Transverse colon (tissue), 4 donors: ENCODE results near the gene MACROD1. TPM values are rescaled to one million over a fixed set of nuclear protein-coding genes. Genes with fewer than 3 reads are reported as not detected.

Source experiments
- DNase-seq: peaks from one replicate; pipeline ENCODE4 v3.0.0-alpha.2; 2019
- H3K27ac ChIP-seq, 4 donors: fragments of 200-600 bp; sonication (generic); 2 replicates each; pipeline ENCODE4 v1.5.1; 2016 to 2018; ENCODE audit warnings: inconsistent platforms in 4 of 4
- H3K27me3 ChIP-seq: fragments of 200-600 bp; sonication (generic); 2 replicates; pipeline ENCODE4 v1.5.1; 2017; ENCODE audit warnings: inconsistent platforms
- H3K36me3 ChIP-seq, 4 donors: fragments of 200-600 bp; sonication (generic); 2 replicates each; pipeline ENCODE4 v1.5.1; 2017 to 2019; ENCODE audit warnings: inconsistent platforms in 4 of 4
- H3K4me1 ChIP-seq, 4 donors: fragments of 200-600 bp; sonication (generic); 2 replicates each; pipeline ENCODE4 v1.5.1; 2017 to 2020; ENCODE audit warnings: inconsistent platforms in 4 of 4
- H3K4me3 ChIP-seq, 4 donors: fragments of 200-600 bp; sonication (generic); 1 replicate in 1 of 4; 2 replicates in 3 of 4; pipeline versions ENCODE4 v1.5.1 to v1.6.1; 2017 to 2019; ENCODE audit warnings: inconsistent platforms in 4 of 4
- H3K9me3 ChIP-seq, 2 donors: fragments of 200-600 bp; sonication (generic); 2 replicates each; pipeline ENCODE4 v1.5.1; 2017 to 2019; ENCODE audit warnings: inconsistent platforms in 2 of 2
- EP300 ChIP-seq: sonication (generic); formaldehyde crosslinking; IDR thresholded peaks from one replicate; pipeline ENCODE4 v1.6.1; 2017; ENCODE audit warnings: antibody characterized with exemption, low read depth
- POLR2A ChIP-seq: fragments of 450-650 bp; IDR thresholded peaks from one replicate; pipeline ENCODE4 v1.6.1; 2016; ENCODE audit warnings: antibody characterized with exemption, mild to moderate bottlenecking, moderate library complexity
- POLR2AphosphoS5 ChIP-seq, 3 donors: sonication (generic); formaldehyde crosslinking; IDR thresholded peaks; one replicate each; pipeline ENCODE4 v1.6.1; 2016; ENCODE audit warnings: antibody characterized with exemption in 3 of 3
- WGBS, 2 donors: methylation state at CpG; one replicate each; pipeline ENCODE4 v1.1.5; 2018; ENCODE audit warnings: low coverage in 1 of 2; 5-methylcytosine and 5-hydroxymethylcytosine counted together
- in situ Hi-C, 4 donors: fragments of 200-750 bp; cut with MboI; loops; one replicate each; pipeline versions ENCODE4 v1.15.0 to v1.15.1; 2017; ENCODE audit warnings: low sequenced_read_pairs in 3 of 4, low pct_ligation_motif_present in 1 of 4, low pct_unique_long_range_greater_than_20kb in 1 of 4
- intact Hi-C: fragments of 100-400 bp; cut with DNase I; formaldehyde crosslinking; loops from one replicate; pipeline ENCODE4 v1.15.1; 2023; ENCODE audit warnings: low total_unique reads
- total RNA-seq, 4 donors: library from RNA; depleted of rRNA; stranded (reverse); fragments of >200 nt; gene quantifications; one replicate each; pipeline ENCODE4 v1.1.0, GENCODE V29; 2016
- TF ChIP-seq, protein P1 (sequence below), 5 experiments: fragments of 200-600 bp in 3 of 5; fragments of 450-650 bp in 2 of 5; sonication (generic) in 3 of 5; IDR thresholded peaks; 1 replicate in 2 of 5; 2 replicates in 3 of 5; pipeline ENCODE4 v1.5.1; 2016 to 2017; ENCODE audit warnings: antibody characterized with exemption in 5 of 5, inconsistent platforms in 3 of 5, mild to moderate bottlenecking in 2 of 5, moderate library complexity in 1 of 5

The MACROD1 gene
- total RNA-seq, 4 donors from 2014 or later, result 42.9 to 50.7 (median 50.1) TPM

DNA sequence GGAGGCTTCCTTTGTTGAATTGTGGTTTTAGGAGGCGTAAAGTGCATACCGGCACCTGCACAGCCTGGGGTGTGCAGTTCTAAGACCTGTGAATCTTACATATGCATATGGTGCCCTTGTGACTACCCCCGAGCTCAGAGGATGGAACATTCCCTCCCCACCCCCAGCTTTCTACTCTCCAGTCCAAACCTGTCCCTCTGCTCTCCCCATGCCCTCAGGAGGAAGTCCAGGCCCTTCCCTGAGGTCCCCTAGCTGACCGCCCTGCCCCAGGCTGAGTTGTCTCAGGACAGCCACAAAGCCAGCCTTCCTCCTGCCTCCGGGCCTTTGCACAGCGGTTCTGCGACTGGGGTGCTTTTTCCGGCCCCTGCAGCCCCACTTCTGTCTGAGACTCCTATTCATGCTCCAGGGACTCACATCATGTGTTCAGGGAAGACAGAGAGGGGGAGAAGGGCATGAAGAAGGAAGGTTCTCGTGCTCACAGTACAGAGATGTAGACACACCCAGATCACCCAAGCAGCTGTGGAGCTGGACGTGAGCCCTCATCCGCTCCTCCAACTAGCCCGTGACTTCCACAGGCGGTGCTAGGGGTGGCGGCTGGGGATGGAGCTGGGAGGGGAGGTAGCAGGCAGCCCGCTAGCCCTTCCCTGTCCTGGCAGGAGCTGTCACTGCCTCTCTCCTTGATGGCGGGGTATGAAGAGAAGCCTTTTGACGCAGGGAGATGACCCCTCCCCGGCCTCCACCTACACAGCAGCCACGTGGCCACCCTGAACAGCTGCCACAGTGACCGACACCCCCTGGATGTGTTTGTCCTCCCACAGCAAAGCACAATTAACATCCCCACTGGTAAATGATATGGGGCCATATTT, 79.4 kb downstream of the MACROD1 start:
- 47% methylated on average over 20 of the region's 20 CpGs; no CpG with 5 or more reads in 1 of the 2 donors for WGBS, 2 donors

DNA sequence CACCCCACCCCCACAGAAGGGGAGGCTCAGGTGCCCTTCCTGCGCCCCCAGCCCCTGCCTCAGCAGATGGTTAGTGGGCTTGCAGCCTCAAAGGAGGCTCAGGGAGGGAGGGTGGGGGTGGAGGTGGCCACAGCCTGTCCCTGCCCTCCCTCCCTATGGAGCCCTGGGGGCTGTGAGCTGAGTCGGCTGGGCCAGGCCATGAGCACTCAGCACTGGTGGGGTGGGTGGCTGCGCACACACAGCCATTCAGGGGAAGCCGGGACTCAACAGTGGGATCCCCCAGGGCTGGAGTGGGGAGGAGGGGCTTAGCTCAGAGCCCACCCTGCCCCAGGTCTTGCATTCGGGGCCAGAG, 80.0 kb downstream of the MACROD1 start:
- Histone ChIP-seq H3K9me3 (no peaks in the 10 kb centered on the region), H3K27ac (no peak overlapping the region), H3K27me3 (no peaks in the 10 kb centered on the region), H3K4me3 (no peak overlapping the region), H3K36me3 (no peaks in the 10 kb centered on the region), H3K4me1 (peaks cover 6 to 38% (median 18%) of the 10 kb centered on the region in 4 donors)
- no peak for DNase-seq
- intact Hi-C loops (no loop called here), in situ Hi-C loops (no loop called here)
- TF ChIP-seq POLR2A (no peak), EP300 (no peak), POLR2AphosphoS5 (IDR thresholded peaks at IDR 0.05) (no peak)
- TF ChIP-seq, protein P1, sequence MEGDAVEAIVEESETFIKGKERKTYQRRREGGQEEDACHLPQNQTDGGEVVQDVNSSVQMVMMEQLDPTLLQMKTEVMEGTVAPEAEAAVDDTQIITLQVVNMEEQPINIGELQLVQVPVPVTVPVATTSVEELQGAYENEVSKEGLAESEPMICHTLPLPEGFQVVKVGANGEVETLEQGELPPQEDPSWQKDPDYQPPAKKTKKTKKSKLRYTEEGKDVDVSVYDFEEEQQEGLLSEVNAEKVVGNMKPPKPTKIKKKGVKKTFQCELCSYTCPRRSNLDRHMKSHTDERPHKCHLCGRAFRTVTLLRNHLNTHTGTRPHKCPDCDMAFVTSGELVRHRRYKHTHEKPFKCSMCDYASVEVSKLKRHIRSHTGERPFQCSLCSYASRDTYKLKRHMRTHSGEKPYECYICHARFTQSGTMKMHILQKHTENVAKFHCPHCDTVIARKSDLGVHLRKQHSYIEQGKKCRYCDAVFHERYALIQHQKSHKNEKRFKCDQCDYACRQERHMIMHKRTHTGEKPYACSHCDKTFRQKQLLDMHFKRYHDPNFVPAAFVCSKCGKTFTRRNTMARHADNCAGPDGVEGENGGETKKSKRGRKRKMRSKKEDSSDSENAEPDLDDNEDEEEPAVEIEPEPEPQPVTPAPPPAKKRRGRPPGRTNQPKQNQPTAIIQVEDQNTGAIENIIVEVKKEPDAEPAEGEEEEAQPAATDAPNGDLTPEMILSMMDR (IDR thresholded peaks at IDR 0.05), result no peak
- 69% methylated on average over 5 of the region's 5 CpGs; no CpG with 5 or more reads in 1 of the 2 donors for WGBS, 2 donors

More for the DNA sequence above, 79.4 kb downstream of the MACROD1 start:
- Histone ChIP-seq H3K4me1 (peaks cover 6 to 38% (median 18%) of the 10 kb centered on the region in 4 donors), H3K4me3 (no peak overlapping the region), H3K27me3 (no peaks in the 10 kb centered on the region), H3K9me3 (no peaks in the 10 kb centered on the region), H3K36me3 (no peaks in the 10 kb centered on the region), H3K27ac (no peak overlapping the region)
- TF ChIP-seq POLR2AphosphoS5 (IDR thresholded peaks at IDR 0.05) (no peak), POLR2A (no peak), EP300 (no peak)
- TF ChIP-seq, protein P1 (IDR thresholded peaks at IDR 0.05), result no peak
- peak; percentile 27 for DNase-seq
- in situ Hi-C loops, result no loop called here
- intact Hi-C loops, result no loop called here

DNA sequence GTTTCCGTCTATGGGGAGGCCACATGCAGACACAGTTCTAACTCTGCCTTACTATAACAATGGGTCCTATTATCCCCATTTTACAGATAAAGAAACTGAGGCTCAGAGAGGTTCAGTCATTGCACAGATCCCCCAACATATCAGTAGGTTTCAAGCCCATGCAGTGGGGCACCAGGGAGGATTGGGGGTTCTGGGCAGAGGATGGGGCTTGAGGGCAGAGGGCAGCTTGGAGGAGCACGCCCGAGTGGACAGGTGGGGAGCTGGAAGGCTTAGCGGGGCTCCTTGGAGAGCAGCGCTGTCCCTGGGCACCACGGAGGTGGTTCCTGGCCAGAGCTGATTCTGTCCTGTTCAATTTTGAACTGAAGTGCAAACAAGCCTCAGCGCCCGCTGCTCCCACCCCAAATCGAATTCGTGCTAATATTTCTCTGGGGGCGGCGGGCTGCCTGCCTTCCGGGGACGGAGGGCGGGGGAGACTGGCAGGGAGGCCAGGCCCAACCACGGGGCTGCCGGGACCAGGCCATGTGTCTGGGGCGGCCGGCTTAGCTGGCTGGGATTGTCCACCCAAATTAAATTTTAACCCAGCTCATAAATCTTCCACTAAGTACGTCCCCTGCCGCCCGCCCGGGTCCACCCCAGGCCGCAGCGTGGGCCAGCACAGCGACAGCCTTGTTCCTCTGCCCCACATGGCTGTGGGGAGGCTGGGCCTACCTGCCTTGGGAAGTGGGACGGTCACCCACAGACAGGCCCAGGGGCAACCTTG, 80.8 kb downstream of the MACROD1 start:
- DNase-seq, result peak; percentile 39
- Histone ChIP-seq H3K36me3 (no peaks in the 10 kb centered on the region), H3K27ac (no peak overlapping the region), H3K9me3 (no peaks in the 10 kb centered on the region), H3K4me1 (peaks cover 6 to 38% (median 18%) of the 10 kb centered on the region in 4 donors), H3K4me3 (no peak overlapping the region), H3K27me3 (no peaks in the 10 kb centered on the region)
- intact Hi-C loops (no loop called here), in situ Hi-C loops (no loop called here)
- WGBS, 2 donors, result 61% methylated on average over 27 of the region's 27 CpGs; no CpG with 5 or more reads in 1 of the 2 donors
- TF ChIP-seq POLR2A (no peak), EP300 (no peak), POLR2AphosphoS5 (IDR thresholded peaks at IDR 0.05) (no peak)
- TF ChIP-seq, protein P1 (IDR thresholded peaks at IDR 0.05), result no peak
